HG02943 (cell line): ENCODE results near the gene DYRK1A.

Source experiments
- ATAC-seq: cut with Tn5 transposase; IDR thresholded peaks from one replicate; pipeline ENCODE4 v1.9.1; 2021; ENCODE audit warnings: mild to moderate bottlenecking, low read depth, moderate library complexity; ENCODE audit not compliant: unreplicated experiment

DYRK1A gene

GRCh38 chr21:37364722-37365121, 1.9 kb upstream of the DYRK1A start:
- ATAC-seq, result no peak

GRCh38 chr21:37365517-37366481, 774 bp upstream of the DYRK1A start:
- peak; percentile 23 for ATAC-seq

DNA sequence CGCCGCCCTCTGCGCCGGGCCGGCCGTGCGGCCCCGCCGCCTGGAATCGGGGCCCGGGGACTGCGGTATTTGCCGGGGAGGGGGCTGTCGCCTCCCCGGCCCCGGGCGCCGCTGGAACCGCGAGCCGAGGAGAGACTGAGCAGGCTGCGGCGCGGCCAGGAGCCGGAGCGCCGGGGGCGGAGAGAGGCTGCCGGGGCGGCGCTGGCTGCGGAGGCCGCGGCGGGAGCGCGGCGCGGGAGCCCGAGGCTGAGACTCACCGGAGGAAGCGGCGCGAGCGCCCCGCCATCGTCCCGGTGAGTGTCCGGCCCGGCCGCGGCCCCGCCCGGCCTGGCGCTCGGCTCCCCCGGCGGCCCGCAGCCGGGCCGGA, 746 bp downstream of the DYRK1A start:
- ATAC-seq, result no peak

DNA sequence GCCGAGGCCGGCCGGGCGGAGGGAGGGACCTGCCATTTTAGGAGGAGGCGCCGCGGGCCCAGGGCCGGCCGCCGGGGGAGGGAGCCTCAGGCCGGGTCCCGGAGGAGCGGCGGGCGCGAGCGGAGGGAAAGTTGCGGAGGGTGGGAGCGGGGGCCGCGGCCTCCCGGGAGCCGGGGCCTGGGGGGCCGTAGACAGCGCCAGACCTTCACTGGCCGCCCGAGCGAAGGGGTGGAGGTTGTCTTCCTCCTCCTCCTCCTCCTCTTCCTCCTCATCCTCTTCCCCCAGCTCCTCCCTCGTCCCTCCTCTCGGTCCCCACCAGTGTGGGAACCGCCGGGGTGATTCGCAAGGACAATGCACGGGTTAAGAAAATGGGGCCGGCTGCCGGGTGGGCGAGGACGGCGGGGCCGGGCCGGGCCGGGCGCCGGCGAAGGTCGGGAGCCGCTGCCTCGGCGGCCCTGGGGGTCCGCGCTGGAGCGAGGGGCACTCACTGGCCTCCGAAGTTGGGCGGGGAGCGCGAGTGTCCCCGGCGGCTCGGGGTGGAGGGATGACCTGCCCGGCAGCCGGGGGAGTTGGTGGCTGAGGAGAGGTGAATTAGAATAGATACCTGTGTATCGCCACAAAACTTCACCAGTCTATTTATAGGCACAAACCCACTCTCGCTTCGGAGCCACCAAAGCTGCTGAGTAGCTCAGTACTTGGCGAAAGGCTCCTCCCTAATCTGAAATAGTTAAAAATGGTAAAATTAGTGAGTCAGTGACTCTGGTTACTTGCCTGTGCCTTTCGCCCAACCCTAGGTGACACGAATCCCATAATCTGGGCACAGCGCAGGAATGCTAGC, 1.3 kb downstream of the DYRK1A start:
- ATAC-seq, result no peak

DNA sequence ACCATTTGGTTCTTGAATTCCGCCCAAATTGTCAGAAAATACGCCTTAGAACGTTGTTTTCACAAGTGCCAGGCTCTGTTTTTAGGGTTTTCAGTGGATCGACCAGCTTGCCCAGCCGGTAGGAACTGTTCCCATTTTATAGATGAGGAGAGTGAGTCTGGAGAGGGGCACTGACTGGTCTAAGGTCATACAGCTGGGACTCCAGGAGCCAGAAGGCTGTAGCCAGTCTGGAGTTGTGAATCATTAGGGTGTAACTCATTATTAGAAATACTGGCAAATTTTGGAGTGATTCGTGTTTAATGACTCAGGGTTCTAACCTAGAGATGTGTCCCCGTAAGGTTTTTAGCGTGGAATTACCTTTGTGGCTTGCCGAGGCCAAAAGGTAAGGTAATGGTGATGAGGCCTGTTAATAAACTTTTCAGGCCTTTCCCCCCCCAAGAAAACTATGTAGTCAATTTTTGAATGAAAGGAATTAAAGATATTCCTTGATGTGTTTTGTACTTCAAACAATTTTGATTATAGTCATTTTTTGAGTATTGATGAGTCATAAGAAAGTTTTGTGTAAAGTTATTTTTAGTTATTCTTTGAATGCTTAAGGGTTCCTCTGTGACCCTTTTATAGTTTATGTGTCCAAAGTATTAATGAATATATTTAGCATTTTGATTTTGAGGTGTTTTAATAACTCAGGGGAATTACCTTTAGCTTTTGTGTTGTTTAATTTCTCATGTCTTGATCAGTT, 2.1 kb downstream of the DYRK1A start:
- ATAC-seq, result no peak

GRCh38 chr21:37369307-37369854, 2.8 kb downstream of the DYRK1A start:
- ATAC-seq, result no peak

GRCh38 chr21:37370152-37371040, 3.8 kb downstream of the DYRK1A start:
- ATAC-seq, result no peak

GRCh38 chr21:37371041-37371397, 4.4 kb downstream of the DYRK1A start:
- no peak for ATAC-seq

- no peak for ATAC-seq
Measured at GRCh38 chr21:37372127-37372731, 5.7 kb downstream of the DYRK1A start.

DNA sequence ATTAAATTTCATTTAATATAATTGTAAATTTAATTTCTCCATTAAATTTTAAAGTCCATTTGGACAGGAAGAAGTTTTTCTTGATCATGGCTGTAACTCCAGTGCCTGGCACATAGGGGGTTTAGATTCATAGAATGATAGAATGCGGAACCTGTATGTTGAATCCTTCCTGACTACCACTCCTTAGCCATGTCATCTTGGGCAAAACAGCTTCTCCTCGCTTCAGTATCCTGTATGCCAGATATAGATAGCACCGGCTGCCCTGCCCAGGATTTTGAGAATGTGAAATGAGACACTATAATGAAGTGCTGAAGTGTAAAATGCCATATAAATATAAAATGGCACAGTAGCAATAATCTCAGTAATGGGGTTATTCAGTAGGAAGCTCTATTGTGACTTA, 6.4 kb downstream of the DYRK1A start:
- ATAC-seq, result no peak

GRCh38 chr21:37373539-37373938, 7.0 kb downstream of the DYRK1A start:
- ATAC-seq, result no peak

DNA sequence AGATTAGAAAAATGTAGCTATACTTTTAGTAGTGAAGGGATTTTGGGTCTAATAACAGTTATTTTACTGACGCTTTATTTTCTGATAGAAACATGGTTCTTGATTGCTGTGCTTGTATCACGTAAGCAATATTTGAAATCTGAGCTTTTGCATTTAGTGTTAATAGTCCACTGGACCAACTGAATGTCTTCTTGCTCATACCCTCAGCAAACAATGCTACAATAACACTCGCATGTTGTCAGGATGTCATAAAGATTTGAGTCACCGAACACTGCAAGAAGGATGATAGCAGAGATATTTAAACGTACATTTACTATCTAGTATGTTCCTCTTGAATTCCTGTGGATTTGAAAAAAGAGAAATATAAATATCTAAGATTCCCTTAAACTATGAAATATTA, 7.5 kb downstream of the DYRK1A start:
- no peak for ATAC-seq

DNA sequence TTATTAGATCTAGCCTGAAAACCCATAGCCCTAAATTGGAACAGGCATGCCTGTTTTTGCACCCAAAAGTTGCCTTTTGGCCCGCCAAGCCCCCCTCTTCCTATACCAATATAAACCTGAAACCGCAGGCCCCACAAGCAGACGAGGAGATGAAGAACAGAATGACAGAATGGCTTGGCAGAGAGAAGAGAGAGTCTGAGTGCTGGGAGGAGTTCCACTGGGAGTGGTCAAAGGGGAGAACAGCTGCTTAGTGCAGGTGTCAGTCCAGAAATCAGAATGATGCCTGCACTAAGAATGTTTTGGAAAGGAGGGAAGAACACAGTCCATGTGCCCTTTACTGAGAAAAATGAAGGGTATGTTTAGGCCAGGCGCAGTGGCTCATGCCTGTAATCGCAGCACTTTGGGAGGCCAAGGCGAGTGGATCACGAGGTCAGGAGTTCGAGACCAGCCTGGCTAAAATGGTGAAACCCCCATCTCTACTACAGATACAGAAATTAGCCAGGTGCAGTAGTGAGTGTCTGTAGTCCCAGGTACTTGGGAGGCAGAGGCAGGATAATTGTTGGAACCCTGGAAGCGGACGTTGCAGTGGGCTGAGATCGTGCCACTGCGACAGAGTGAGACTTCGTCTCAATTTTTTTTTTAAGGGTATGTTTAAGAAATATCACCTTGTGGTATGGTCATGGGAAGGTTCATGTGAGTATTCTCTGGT, 9.4 kb downstream of the DYRK1A start:
- ATAC-seq, result no peak

GRCh38 chr21:37378700-37379139, 12.1 kb downstream of the DYRK1A start:
- ATAC-seq, result no peak

DNA sequence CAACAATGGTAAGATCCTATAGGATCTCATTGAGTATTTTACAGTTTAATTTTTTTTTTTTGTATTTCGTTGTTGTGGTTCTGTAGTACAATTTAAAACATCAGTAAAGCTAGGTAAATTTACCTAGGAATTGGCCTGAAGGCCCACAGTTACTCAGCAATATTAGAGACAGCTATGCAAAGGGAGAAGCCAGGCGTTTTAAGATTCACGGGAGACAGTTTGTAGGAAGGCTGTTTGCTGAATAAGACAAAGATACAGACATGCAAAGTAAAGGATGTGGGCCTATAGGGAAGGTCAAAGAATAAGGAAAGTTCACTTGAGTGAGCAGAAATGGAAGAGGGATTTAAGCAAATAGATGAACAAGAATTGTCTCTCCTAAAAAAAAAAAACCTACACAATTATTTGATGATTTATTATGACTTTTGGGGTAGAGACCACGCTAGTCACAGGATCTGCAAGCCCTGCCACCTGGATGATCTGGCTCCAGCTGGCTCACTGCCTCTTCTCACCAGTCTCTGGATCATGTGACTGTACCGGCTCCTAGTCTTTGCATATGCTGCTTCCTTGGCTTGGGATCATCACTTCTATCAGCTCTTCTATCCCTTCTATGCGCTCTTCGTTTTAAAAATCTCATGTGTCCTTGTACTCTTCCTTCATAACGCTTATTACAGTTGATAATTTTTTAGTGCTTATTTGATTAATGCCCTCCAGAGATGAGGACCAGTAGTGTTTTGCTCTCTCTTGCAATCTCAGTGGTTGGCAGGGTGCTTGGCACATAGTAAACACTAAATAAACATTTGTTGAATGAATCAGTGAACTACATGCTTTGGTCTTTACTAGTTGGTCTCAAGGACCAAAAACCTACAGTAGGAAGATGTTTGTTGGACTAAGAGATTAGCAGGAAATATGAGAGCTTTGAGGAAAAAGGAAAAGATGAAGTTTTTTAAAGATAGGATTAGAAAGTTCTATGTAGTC, 14.1 kb downstream of the DYRK1A start:
- ATAC-seq, result no peak

DNA sequence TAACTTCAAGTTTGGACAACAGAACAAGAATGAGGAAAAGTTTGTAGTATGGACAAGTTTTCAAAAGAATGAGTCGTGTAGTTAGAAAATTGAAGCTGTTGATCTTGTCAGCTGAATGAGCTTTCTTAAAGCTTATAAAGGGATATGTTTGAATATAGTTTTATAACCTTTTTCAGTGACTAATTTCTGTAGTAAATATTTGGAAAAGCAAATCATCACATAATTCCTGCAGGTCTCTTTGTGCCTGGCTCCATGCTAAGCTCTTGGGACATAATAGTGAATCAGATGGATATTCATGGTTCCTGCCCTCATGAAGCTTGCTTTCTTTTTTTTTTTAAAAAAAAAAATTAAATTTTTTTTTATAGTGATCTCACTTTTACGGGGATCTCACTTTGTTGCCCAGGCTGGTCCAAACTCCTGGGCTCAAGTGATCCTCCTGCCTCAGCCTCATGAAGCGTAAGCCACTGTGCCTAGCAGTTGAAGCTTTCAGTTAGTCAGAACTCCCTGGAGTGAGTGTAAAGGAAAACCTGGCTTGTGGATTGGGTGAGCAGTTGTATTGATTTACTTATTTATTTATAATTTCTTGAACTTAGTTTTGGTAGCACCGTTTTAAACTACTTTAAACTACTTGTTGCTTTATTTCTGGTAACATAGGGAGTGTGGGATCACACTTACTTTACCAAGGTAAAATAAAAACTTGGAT, 15.5 kb downstream of the DYRK1A start:
- ATAC-seq, result no peak

DNA sequence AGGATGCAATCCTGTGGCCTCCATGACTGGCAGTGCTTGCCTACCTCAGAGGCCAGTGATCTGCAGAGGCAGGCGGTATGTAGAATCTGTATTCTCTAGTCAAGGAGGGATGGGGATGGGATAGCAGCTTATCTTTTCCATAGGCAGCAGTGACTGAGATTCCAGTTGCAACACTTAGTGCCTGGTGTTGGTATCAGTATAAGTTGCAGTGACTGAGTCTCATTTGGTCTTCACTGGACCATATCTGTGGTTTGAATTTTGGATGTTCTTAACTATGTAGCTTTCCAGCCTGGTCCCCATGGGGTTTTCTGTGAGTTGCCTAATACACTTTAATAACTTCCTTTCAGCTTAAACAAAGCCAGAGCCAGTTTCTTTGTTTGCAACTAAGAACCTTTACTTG, 16.5 kb downstream of the DYRK1A start:
- no peak for ATAC-seq
